Activated CD4-positive, alpha-beta T cell treated with anti-CD3 and anti-CD28 coated beads, Interleukin-2, amount 10 ng/mL, durations not matched to agents 7 days and 5 days (primary cell): ENCODE data around the gene TYMP. TPM values are rescaled to one million over a fixed set of nuclear protein-coding genes. Genes with fewer than 3 reads are reported as not detected.
A peak's percentile ranks its signal among the peaks of the same experiment; 100 is the strongest.

ENCODE experiments used
- CTCF ChIA-PET: fragments of 350-600 bp; sonication (Branson Sonifier 250); formaldehyde crosslinking; loops from one replicate; lab custom pipeline; 2021; ENCODE audit warnings: antibody characterized with exemption; lab: Charles Lee
- POLR2A ChIA-PET: fragments of 350-600 bp; sonication (Branson Sonifier 250); formaldehyde crosslinking; loops from one replicate; lab custom pipeline; 2021; ENCODE audit warnings: antibody characterized with exemption; lab: Charles Lee
- DNase-seq: peaks from one replicate; pipeline ENCODE4 v3.0.0-alpha.2; 2020
- H3K27ac Mint-ChIP-seq: one replicate; pipeline ENCODE4 v1.8.0; 2021; ENCODE audit warnings: mild to moderate bottlenecking, moderate library complexity, mixed read lengths
- H3K27me3 Mint-ChIP-seq: one replicate; pipeline ENCODE4 v1.8.0; 2021; ENCODE audit warnings: mixed read lengths
- H3K36me3 Mint-ChIP-seq: one replicate; pipeline ENCODE4 v1.8.0; 2021; ENCODE audit warnings: low read depth, mixed read lengths
- H3K4me1 Mint-ChIP-seq: one replicate; pipeline ENCODE4 v1.8.0; 2021; ENCODE audit warnings: mixed read lengths
- H3K4me3 Mint-ChIP-seq: one replicate; pipeline ENCODE4 v1.8.0; 2021; ENCODE audit warnings: mild to moderate bottlenecking, moderate library complexity, mixed read lengths
- H3K9me3 Mint-ChIP-seq: one replicate; pipeline ENCODE4 v1.8.0; 2021; ENCODE audit warnings: mixed read lengths
- total RNA-seq, 2 experiments: library from RNA; stranded (reverse); gene quantifications; one replicate each; pipeline ENCODE4 v1.2.3, GENCODE V29; 2021

TYMP gene, protein sequence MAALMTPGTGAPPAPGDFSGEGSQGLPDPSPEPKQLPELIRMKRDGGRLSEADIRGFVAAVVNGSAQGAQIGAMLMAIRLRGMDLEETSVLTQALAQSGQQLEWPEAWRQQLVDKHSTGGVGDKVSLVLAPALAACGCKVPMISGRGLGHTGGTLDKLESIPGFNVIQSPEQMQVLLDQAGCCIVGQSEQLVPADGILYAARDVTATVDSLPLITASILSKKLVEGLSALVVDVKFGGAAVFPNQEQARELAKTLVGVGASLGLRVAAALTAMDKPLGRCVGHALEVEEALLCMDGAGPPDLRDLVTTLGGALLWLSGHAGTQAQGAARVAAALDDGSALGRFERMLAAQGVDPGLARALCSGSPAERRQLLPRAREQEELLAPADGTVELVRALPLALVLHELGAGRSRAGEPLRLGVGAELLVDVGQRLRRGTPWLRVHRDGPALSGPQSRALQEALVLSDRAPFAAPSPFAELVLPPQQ
- total RNA-seq: 100 to 1,000 TPM in 1 of 2 experiments, 10 to 100 TPM in 1; 92.2 to 126 TPM

DNA sequence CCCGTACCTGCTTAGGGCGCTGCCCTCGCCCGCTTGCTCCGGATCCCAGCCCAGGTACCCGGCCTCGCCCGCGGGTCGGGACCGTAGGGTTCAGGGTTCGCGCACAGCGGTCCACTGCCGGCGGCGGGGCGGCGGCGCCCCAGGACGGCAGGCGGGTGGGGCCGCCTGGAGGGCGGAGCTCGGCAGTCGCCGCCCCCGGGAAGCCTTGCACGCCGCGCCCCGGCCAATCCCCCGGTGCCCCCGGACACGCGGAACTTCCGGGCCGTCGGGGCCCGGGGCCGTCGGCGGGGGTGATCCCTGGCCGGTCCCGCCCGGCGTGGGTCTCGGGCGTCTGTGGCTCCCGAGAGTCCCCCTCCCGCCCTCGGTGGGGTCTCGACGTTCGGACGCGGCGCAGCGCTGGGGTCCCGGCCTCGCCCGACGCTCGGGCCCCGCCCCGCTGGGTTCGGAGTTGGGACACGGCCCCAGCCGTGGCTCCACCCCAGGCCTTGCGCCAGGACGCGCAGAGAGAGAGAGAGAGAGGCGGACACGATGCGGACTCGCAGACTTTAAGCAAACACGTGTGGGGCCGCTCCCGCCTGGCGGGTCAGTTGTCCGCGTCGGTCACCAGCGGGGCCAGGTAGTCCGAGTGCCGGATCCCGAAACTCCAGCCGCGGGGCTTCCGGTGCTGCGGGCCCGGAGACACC lies at the start of gene TYMP:
TYMP (minus strand) TSS at position 116 of the 683 bp plus-strand sequence. CDS start 303 bp downstream, outside the sequence.
- Mint-ChIP-seq H3K9me3 (no peaks in the 10 kb centered on the region), H3K27ac (peak within 1 kb of the TSS; percentile 100), H3K4me3 (peak within 1 kb of the TSS; percentile 96), H3K27me3 (no peaks in the 10 kb centered on the region), H3K36me3 (peaks cover 34% of the 10 kb centered on the region), H3K4me1 (peaks cover 47% of the 10 kb centered on the region)
- CTCF ChIA-PET: interaction anchor here (0.7 to 5.8 kb wide), 5 partner anchors 15 to 92 kb away, joined by 3 to 74 read pairs (median 4); partner anchors contain the start of genes KLHDC7B and SYCE3
- POLR2A ChIA-PET: interaction anchor here (0.6 to 1.0 kb wide), 5 partner anchors 10 to 91 kb away, joined by 3 to 10 read pairs (median 3); no protein-coding TSS in a partner anchor
- peak; percentile 78 for DNase-seq

DNA sequence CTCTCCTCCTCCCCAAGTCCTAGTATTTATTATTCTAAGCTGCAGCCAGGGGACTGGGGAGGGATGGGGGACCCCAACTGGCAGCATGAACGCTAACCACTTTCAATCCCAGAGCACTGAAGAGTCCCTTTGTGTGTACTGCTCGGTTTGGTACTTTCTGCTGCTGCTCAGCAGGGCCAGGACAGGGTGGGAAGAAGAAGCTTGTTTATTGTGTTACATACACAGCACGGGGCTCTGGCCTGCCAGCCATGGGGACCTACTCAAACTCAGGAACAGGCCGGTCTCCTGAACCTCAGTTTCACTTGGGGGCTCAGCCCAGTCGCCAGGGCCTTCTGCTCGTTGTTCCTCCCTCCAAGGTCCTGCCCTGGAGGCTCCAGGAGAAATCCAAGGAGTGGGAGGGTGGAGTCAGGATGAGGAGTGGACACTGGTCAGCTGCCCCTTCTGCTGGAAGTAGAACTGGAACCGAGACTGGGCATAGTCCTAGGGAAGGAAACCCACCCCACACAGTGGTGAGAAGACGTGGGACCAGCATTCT lies 49.0 kb upstream of the TYMP start:
- Mint-ChIP-seq H3K9me3 (no peaks in the 10 kb centered on the region), H3K4me1 (peaks cover 37% of the 10 kb centered on the region), H3K27me3 (no peaks in the 10 kb centered on the region), H3K36me3 (peaks cover 32% of the 10 kb centered on the region), H3K27ac (no peak overlapping the region), H3K4me3 (no peak overlapping the region)
- ChIA-PET CTCF (interaction anchor here (1.2 to 3.0 kb wide), 3 partner anchors 14 to 53 kb away, joined by 4 to 16 read pairs (median 6); partner anchors contain the start of genes SCO2 and SYCE3), POLR2A (no interaction called here)
- DNase-seq: no peak

DNA sequence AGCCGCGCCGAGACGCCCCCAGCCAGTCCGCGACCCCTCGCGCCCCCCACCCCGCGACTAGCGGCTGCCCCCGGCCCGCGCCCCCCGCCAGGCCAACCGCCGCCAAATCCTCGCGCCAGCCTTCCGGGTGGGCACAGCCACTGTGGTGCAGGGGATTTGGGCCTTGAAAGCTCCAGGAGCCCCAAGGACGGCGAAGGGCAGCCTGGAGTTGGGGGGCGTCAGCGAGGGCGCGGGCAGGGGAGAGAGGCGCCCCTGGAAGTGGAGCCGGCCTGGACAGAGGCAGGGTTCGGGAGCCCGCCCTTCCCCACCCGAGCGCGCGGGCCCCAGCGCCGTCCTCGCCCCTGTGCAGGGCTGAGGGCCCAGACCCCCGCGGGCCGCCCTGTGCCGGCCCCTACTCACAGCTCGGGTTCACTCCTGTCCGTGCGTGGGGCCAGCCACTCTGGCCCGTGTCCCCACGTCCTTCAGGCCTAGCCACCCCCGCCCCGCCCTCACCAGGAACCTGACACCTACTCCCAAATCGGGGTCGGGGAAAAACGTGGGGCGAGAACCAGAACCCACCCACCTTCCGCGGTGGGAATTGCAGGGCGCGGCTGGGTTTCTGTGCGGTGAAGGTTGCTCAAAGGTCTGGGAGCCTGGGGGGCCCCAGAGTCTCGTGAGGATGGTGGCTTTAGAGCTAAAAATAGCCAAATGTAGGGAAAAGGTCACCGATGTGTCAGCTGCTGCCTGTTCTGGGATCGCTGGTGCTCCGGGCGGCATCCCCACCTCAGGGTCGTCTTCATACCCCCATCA lies 48.4 kb upstream of the TYMP start, which contains the start of gene CPT1B:
CPT1B (minus strand) TSS at position 441 of the 789 bp plus-strand sequence. CDS start 512 bp downstream, outside the sequence.
- ChIA-PET CTCF (interaction anchor here (1.2 to 3.0 kb wide), 5 partner anchors 12 to 53 kb away, joined by 4 to 16 read pairs (median 6); partner anchors contain the start of genes SCO2 and SYCE3), POLR2A (no interaction called here)
- Mint-ChIP-seq H3K27ac (peak within 1 kb of the TSS; percentile 31), H3K4me3 (peak within 1 kb of the TSS; percentile 16), H3K36me3 (peaks cover 32% of the 10 kb centered on the region), H3K4me1 (peaks cover 30% of the 10 kb centered on the region), H3K9me3 (no peaks in the 10 kb centered on the region), H3K27me3 (no peaks in the 10 kb centered on the region)
- no peak for DNase-seq

DNA sequence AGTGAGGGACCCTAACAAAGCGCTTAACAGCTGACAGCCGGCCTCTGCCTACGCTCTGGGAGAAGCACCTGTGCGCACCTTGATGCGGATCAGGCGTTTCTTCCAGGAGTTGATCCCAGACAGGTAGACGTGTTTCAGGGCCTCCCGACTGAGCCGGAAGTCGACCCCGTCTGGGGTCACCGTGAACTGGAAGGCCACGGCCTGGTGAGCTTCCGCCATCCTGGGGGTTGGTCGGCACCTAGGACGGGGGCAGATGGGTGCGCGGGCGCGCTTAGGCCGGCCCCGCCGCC lies 47.8 kb upstream of the TYMP start:
- DNase-seq: no peak
- Mint-ChIP-seq H3K4me1 (peaks cover 30% of the 10 kb centered on the region), H3K27ac (peak overlapping the region; percentile 31), H3K36me3 (peaks cover 33% of the 10 kb centered on the region), H3K9me3 (no peaks in the 10 kb centered on the region), H3K4me3 (peak overlapping the region; percentile 16), H3K27me3 (no peaks in the 10 kb centered on the region)
- POLR2A ChIA-PET: no interaction called here
- CTCF ChIA-PET: interaction anchor here (1.6 to 3.0 kb wide), 4 partner anchors 12 to 52 kb away, joined by 5 to 16 read pairs (median 6); partner anchors contain the start of genes SCO2 and SYCE3

DNA sequence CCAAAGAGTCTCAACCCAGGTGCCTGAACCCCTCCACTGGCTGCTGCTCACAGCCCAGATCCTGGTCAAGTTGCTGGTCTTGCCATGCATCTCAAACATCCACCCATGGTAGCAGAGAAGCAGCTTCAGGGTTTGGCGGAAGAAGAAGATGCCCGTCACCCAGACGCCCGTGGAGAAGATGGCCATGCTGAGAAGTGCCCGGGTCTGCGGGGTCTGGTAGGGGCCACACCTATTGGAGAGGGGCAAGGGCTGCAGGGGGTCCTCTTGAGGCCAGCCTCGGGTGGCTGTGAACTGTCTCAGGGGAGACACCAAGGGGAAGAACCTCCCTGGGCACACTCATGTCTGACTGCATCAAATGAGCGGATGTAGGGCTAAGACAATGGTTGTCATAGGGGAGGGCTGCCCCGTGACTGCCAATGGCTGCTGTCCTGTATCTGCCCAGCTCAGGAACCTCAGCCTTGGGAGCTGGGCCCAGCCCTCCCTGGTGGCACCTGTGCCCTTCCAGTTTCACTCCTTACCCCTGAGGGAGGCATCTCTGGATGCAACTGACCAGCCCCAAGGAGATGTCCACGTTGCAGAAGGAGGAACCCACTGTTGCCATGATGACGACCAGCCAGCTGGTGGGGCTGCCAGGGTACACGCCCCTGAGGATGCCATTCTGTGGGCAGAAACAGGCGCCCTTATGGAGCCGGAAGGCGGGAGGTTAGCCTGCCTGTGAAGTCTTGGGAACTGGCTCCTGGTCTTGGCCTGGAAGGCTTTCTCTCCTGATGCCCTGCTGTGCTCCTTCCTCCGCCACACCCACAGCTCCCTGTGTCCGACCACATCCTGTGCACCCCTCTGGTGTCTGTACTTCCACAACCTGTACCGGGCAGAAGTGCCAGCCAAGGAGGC lies 47.2 kb upstream of the TYMP start:
- no peaks in the 10 kb centered on the region for H3K27me3 Mint-ChIP-seq
- no peaks in the 10 kb centered on the region for H3K9me3 Mint-ChIP-seq
- ChIA-PET POLR2A (no interaction called here), CTCF (interaction anchor here (1.6 to 3.0 kb wide), 3 partner anchors 11 to 44 kb away, joined by 5 to 16 read pairs (median 7); partner anchors contain the start of gene SYCE3)
- peak overlapping the region; percentile 16 for H3K4me3 Mint-ChIP-seq
- DNase-seq: no peak
- peak overlapping the region; percentile 33 for H3K27ac Mint-ChIP-seq
- H3K36me3 Mint-ChIP-seq: peaks cover 35% of the 10 kb centered on the region
- H3K4me1 Mint-ChIP-seq: peaks cover 30% of the 10 kb centered on the region

DNA sequence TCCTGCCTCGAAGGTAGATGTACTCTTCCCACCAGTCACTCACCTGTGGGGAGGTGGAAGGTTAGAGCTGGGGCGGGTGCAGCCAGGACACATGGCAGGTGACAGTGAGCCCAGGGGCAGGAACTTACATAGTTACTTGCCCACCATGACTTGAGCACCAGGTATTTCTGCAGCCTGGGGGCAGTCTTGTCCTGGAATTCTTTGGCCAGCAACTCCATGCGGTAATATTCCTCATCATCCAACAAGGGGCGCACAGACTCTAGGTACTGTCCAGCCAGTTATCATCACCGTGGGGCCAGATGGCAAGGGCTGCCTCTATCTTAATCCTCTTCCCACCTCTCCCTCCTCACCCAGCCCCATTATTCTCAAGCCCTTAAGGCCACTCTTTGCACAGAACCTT lies 46.3 kb upstream of the TYMP start:
- H3K27me3 Mint-ChIP-seq: no peaks in the 10 kb centered on the region
- no peak overlapping the region for H3K27ac Mint-ChIP-seq
- H3K36me3 Mint-ChIP-seq: peaks cover 38% of the 10 kb centered on the region
- no peaks in the 10 kb centered on the region for H3K9me3 Mint-ChIP-seq
- POLR2A ChIA-PET: no interaction called here
- CTCF ChIA-PET: interaction anchor here (1.3 to 3.0 kb wide), 4 partner anchors 10 to 45 kb away, joined by 4 to 16 read pairs (median 7); partner anchors contain the start of gene SYCE3
- DNase-seq: no peak
- peaks cover 24% of the 10 kb centered on the region for H3K4me1 Mint-ChIP-seq
- H3K4me3 Mint-ChIP-seq: no peak overlapping the region

DNA sequence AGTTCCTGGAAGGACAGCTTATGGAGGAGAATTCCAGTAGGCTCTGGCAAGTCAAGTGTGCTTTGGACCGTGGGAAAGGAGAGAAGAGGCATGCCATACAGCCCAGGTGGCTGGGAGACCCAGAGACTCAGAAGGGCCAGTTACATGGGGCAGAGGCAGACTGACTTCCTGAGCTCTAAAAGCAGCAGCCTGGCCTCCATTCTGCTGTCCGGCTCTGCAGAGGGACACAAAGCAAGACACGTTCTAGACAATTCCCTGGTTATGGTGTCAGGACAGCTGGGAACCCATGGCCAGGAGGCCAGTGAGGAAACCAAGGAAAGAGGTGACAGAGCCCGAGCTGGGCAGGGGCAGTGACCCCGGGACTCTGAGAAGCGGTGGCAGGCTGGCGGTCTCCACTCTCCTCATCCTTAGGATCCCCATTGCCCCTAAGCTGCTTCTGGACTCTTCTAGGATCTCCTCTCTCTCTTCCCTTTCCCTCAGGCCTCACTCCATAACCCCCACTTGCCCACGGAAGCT lies 45.7 kb upstream of the TYMP start:
- H3K4me3 Mint-ChIP-seq: no peak overlapping the region
- DNase-seq: no peak
- no peak overlapping the region for H3K27ac Mint-ChIP-seq
- no peaks in the 10 kb centered on the region for H3K9me3 Mint-ChIP-seq
- H3K4me1 Mint-ChIP-seq: peaks cover 22% of the 10 kb centered on the region
- ChIA-PET POLR2A (interaction anchor here (0.6 to 0.7 kb wide), 2 partner anchors 28 to 36 kb away, joined by 3 read pairs; no protein-coding TSS in a partner anchor), CTCF (interaction anchor here (1.0 to 2.0 kb wide), 5 partner anchors 10 to 189 kb away, joined by 3 to 13 read pairs (median 6); partner anchors contain the start of gene SYCE3)
- H3K36me3 Mint-ChIP-seq: peaks cover 42% of the 10 kb centered on the region
- H3K27me3 Mint-ChIP-seq: no peaks in the 10 kb centered on the region

DNA sequence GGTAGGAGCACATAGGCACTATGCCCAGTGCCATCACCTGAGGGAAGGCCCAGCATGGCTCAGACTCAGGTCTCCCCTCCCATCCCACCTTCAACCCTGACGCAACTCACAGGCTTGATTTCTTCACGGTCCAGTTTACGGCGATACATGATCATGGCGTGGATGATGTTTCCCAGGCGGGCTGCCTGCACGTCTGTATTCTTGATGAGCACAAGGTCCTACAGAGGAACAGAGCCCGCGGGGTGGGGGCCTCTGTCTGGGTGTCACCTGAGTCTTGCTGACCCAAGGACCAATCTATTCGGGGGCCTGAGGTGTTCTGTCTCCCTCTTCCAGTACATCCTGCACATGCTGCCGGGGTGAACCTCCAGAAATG lies 44.6 kb upstream of the TYMP start:
- DNase-seq: no peak
- Mint-ChIP-seq H3K4me1 (peaks cover 12% of the 10 kb centered on the region), H3K9me3 (no peaks in the 10 kb centered on the region), H3K4me3 (no peak overlapping the region), H3K36me3 (peaks cover 36% of the 10 kb centered on the region), H3K27ac (no peak overlapping the region), H3K27me3 (no peaks in the 10 kb centered on the region)
- ChIA-PET POLR2A (interaction anchor here (0.6 kb wide), 1 partner anchor 11 kb away, joined by 3 read pairs; no protein-coding TSS in a partner anchor), CTCF (interaction anchor here (1.0 to 2.0 kb wide), 3 partner anchors 9 to 188 kb away, joined by 3 to 13 read pairs (median 6); partner anchors contain the start of gene SYCE3)

DNA sequence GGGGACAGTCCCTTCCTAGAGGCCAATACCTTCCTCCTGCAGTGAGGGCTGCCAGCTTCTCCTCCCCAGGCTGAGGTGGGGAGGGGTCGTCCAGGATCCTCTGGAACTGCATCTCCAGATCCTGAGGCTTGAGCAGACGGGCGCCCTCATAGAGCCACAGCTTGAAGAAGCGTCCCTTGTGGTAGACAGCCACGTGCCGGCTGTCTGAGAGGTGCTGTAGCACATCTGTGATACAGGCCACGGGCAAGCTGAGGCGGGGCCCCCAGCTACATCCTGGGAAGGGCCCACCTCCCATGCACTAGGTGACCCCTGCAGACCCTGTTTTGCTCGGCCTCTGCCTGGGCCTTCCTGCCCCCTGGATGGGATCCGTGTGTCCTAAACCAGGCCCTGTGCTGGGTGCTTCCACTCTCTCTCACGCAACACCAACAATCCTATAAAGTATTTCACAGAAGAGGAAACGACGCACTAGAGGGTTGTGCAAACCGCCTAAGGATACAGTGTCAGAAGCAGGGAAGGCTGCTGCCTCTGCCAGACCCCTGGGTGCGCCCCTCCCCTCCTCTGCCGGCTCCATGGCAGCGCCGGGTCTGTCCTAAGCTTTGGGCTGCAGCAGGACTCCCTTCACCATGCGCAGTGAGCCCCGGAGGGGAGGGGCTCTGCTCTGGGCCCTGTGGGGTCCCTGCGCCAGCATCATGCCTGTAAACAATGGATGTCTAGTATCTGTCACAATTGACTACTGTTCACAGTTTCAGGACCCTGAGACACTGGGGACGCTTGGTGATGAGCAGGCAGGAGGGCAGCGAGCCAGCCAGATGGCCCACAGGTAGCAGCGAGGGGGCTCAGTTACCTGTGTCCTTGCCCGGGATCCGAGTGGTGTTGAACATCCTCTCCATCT lies 43.9 kb upstream of the TYMP start:
- H3K4me1 Mint-ChIP-seq: peaks cover 10% of the 10 kb centered on the region
- no peak overlapping the region for H3K4me3 Mint-ChIP-seq
- no peak for DNase-seq
- H3K27ac Mint-ChIP-seq: no peak overlapping the region
- CTCF ChIA-PET: interaction anchor here (1.4 to 2.0 kb wide), 3 partner anchors 8 to 28 kb away, joined by 6 to 13 read pairs (median 7); partner anchors contain the start of genes KLHDC7B and SYCE3
- peaks cover 41% of the 10 kb centered on the region for H3K36me3 Mint-ChIP-seq
- no peaks in the 10 kb centered on the region for H3K9me3 Mint-ChIP-seq
- POLR2A ChIA-PET: no interaction called here
- no peaks in the 10 kb centered on the region for H3K27me3 Mint-ChIP-seq

DNA sequence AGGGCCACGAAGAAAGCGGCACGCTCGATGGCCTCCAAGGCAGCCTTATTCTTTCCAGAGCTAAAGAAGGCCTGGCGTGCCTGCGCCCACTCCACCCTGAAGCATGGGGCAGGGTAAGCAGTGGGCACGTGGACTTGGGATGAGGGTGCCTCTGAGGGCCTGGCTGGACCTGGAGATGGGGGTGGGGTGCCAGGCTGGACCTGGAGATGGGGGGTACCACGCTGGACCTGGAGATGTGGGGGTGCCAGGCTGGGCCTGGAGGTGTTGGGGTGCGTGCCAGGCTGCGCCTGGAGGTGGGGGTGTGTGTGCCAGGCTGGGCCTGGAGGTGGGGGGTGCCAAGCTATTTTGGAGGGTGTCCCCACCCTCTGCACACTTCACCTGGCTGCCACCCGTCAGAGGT lies 43.2 kb upstream of the TYMP start:
- ChIA-PET CTCF (interaction anchor here (1.4 kb wide), 2 partner anchors 9 to 28 kb away, joined by 7 read pairs; partner anchors contain the start of genes CHKB and KLHDC7B), POLR2A (no interaction called here)

More for the DNA sequence above, 43.2 kb upstream of the TYMP start:
- H3K4me1 Mint-ChIP-seq: peaks cover 6% of the 10 kb centered on the region
- no peaks in the 10 kb centered on the region for H3K9me3 Mint-ChIP-seq
- no peak overlapping the region for H3K27ac Mint-ChIP-seq
- H3K36me3 Mint-ChIP-seq: peaks cover 45% of the 10 kb centered on the region
- H3K4me3 Mint-ChIP-seq: no peak overlapping the region
- no peak for DNase-seq
- H3K27me3 Mint-ChIP-seq: no peaks in the 10 kb centered on the region
